Keratinocyte (primary cell): Measurements from ENCODE around the gene KIF3A. TPM values are rescaled to one million over a fixed set of nuclear protein-coding genes. Genes with fewer than 3 reads are reported as not detected.

Experiments used
- DNase-seq: peaks from one replicate; pipeline ENCODE4 v3.0.0-alpha.2; 2011; ENCODE audit warnings: low read depth, missing footprints, low spot score
- FAIRE-seq: peaks from 2 replicates; lab custom pipeline; 2011; peaks lifted over from hg19 to GRCh38; lab: Jason Lieb, UNC
- H2AFZ ChIP-seq: 2 replicates; pipeline ENCODE4 v1.6.0; 2012; ENCODE audit warnings: low read length, control low read depth, inconsistent platforms; ENCODE audit not compliant: control insufficient read depth
- H3K27ac ChIP-seq: 2 replicates; pipeline ENCODE4 v1.5.1; 2011; ENCODE audit warnings: low read length; ENCODE audit not compliant: control insufficient read depth, insufficient read depth
- H3K27me3 ChIP-seq: 3 replicates; pipeline ENCODE4 v1.6.0; 2011; ENCODE audit warnings: low read length; ENCODE audit not compliant: control insufficient read depth, insufficient read depth; ENCODE audit errors: extremely low read depth
- H3K36me3 ChIP-seq, 2 experiments: 2 replicates in 1 of 2; 3 replicates in 1 of 2; pipeline ENCODE4 v1.5.1; 2011; ENCODE audit warnings: low read length in 2 of 2, mild to moderate bottlenecking in 1 of 2; ENCODE audit not compliant: control insufficient read depth in 2 of 2, insufficient read depth in 2 of 2; ENCODE audit errors: extremely low read depth in 1 of 2
- H3K4me1 ChIP-seq: 3 replicates; pipeline ENCODE4 v1.5.1; 2011; ENCODE audit warnings: low read length; ENCODE audit not compliant: control insufficient read depth, insufficient read depth; ENCODE audit errors: extremely low read depth
- H3K4me2 ChIP-seq: 3 replicates; pipeline ENCODE4 v1.6.0; 2011; ENCODE audit warnings: low read depth, low read length; ENCODE audit not compliant: control insufficient read depth, insufficient read depth; ENCODE audit errors: extremely low read depth
- H3K4me3 ChIP-seq, 3 experiments: fragments of 200-600 bp in 1 of 3; sonication (generic) in 1 of 3; 2 replicates in 2 of 3; 3 replicates in 1 of 3; pipeline ENCODE4 v1.5.1; 2011 to 2016; ENCODE audit warnings: low read length in 3 of 3, mild to moderate bottlenecking in 3 of 3, control low read depth in 2 of 3, inconsistent platforms in 1 of 3, low read depth in 1 of 3, mixed read lengths in 1 of 3, mixed run types in 1 of 3, moderate library complexity in 1 of 3; ENCODE audit not compliant: control insufficient read depth in 2 of 3, insufficient read depth in 2 of 3; ENCODE audit errors: extremely low read depth in 1 of 3
- H3K79me2 ChIP-seq: 2 replicates; pipeline ENCODE4 v1.6.0; 2012; ENCODE audit warnings: low read length; ENCODE audit not compliant: control insufficient read depth, insufficient read depth
- H3K9ac ChIP-seq: 3 replicates; pipeline ENCODE4 v1.6.0; 2011; ENCODE audit warnings: low read length; ENCODE audit not compliant: control insufficient read depth, insufficient read depth; ENCODE audit errors: extremely low read depth
- H3K9me1 ChIP-seq: 3 replicates; pipeline ENCODE4 v1.6.0; 2011; ENCODE audit warnings: low read length; ENCODE audit not compliant: control insufficient read depth, insufficient read depth; ENCODE audit errors: extremely low read depth
- H3K9me3 ChIP-seq: 2 replicates; pipeline ENCODE4 v1.5.1; 2012; ENCODE audit warnings: low read depth, low read length; ENCODE audit not compliant: control insufficient read depth
- H4K20me1 ChIP-seq: 3 replicates; pipeline ENCODE4 v1.6.0; 2011; ENCODE audit warnings: low read length; ENCODE audit not compliant: control insufficient read depth, insufficient read depth; ENCODE audit errors: extremely low read depth
- CTCF ChIP-seq, 3 experiments: IDR thresholded peaks in 1 of 3; conservative IDR thresholded peaks in 1 of 3; optimal IDR thresholded peaks in 1 of 3; 2 replicates in 2 of 3; 3 replicates in 1 of 3; pipeline versions ENCODE3 to v1.5.1; 2011; ENCODE audit warnings: low read length in 3 of 3, mild to moderate bottlenecking in 3 of 3, moderate library complexity in 2 of 3, control low read depth in 1 of 3, inconsistent platforms in 1 of 3; ENCODE audit not compliant: insufficient read depth in 2 of 3; ENCODE audit errors: extremely low read depth in 1 of 3
- EZH2 ChIP-seq: IDR thresholded peaks from one replicate; pipeline ENCODE4 v1.6.1; 2012; ENCODE audit warnings: inconsistent platforms, mild to moderate bottlenecking, low read length, moderate library complexity
- dilution Hi-C: fragments of 300-500 bp; cut with MboI; formaldehyde crosslinking; loops from one replicate; pipeline ENCODE4 v1.7.0; 2020; ENCODE audit warnings: low sequenced_read_pairs; ENCODE audit not compliant: extremely low pct_ligation_motif_present
- polyA plus RNA-seq, 5 experiments: library from polyadenylated mRNA; depleted of rRNA in 3 of 5; stranded (reverse) in 3 of 5; stranded (forward) in 1 of 5; unstranded in 1 of 5; fragments of >200 nt; gene quantifications; 1 replicate in 1 of 5; 2 replicates in 3 of 5; 3 replicates in 1 of 5; pipeline versions ENCODE4 v1.2.1 to v1.2.3, GENCODE V29; 2011 to 2012; ENCODE audit warnings: missing spikeins in 2 of 5, low read depth in 1 of 5, low replicate concordance in 1 of 5

The KIF3A gene
- polyA plus RNA-seq, 1 donor (not counting 4 experiments of a cell fraction or from before 2014, with no cell fraction given), result 15.4 TPM

DNA sequence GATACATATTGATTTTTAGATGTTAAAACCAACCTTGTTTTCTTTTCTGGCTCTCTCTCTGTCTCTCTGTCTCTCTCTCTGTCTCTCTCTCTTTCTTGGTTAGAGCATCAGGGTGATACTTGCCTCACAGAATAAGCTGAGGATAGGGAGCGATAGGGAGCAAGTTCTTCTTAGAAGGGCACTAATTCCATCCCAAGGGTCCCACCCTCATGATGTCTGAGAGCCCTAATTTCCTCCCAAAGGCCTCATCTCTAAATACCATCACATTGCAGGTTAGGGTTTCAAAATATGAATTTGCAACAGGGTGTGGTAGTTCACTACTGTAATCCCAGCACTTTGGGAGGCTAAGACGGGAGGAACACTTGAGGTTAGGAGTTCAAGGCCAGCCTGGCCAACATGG is 4.8 kb upstream of the KIF3A start:
- Histone ChIP-seq H3K4me3 (no peak overlapping the region), H4K20me1 (no peaks in the 10 kb centered on the region), H3K9me1 (no peaks in the 10 kb centered on the region), H3K4me1 (peaks cover 8% of the 10 kb centered on the region), H3K27me3 (no peaks in the 10 kb centered on the region), H3K27ac (no peak overlapping the region), H3K9ac (no peak overlapping the region), H3K36me3 (no peaks in the 10 kb centered on the region), H3K4me2 (no peak overlapping the region), H2AFZ (no peak overlapping the region), H3K79me2 (no peaks in the 10 kb centered on the region), H3K9me3 (no peaks in the 10 kb centered on the region)
- FAIRE-seq (no peak), DNase-seq (no peak)
- dilution Hi-C loops, result no loop called here
- TF ChIP-seq CTCF (optimal IDR thresholded peaks at IDR 0.05 in 1 of 3, IDR thresholded peaks at IDR 0.05 in 1 of 3, conservative IDR thresholded peaks at IDR 0.05 in 1 of 3; ENCODE audit: extremely low read depth in 1 of 3, insufficient read depth in 2 of 3, low read length in 3 of 3), result no peak
- no peak for TF ChIP-seq EZH2

DNA sequence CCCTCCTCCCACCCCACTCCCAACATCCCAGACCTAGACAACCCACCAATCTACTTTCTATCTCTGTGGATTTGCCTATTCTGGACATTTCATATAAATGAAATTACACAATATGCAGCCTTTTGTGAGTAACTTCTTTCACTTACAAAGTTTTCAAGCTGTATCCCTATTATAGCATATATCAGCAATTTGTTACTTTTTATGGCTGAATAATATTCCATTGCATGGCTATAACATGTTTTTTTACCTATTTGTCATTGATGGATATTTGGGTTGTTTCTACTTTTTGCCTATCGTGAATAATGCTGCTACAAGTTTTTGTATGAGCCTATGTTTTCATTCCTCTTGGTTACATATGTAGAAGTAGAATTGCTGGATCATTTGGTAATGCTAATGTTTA is 1.9 kb upstream of the KIF3A start:
- no peak overlapping the region for H3K27ac ChIP-seq
- no peaks in the 10 kb centered on the region for H3K36me3 ChIP-seq
- H4K20me1 ChIP-seq, result no peaks in the 10 kb centered on the region
- H3K79me2 ChIP-seq, result peaks cover 14% of the 10 kb centered on the region
- no peak for TF ChIP-seq CTCF (optimal IDR thresholded peaks at IDR 0.05 in 1 of 3, IDR thresholded peaks at IDR 0.05 in 1 of 3, conservative IDR thresholded peaks at IDR 0.05 in 1 of 3; ENCODE audit: extremely low read depth in 1 of 3, insufficient read depth in 2 of 3, low read length in 3 of 3)
- no peak for TF ChIP-seq EZH2
- no peak overlapping the region for H2AFZ ChIP-seq
- no peak overlapping the region for H3K9ac ChIP-seq
- dilution Hi-C loops, result no loop called here
- no peak overlapping the region for H3K4me3 ChIP-seq
- DNase-seq (no peak), FAIRE-seq (no peak)
- H3K9me1 ChIP-seq, result no peaks in the 10 kb centered on the region
- no peak overlapping the region for H3K4me2 ChIP-seq
- H3K27me3 ChIP-seq, result no peaks in the 10 kb centered on the region
- peaks cover 13% of the 10 kb centered on the region for H3K4me1 ChIP-seq
- H3K9me3 ChIP-seq, result no peaks in the 10 kb centered on the region
